Choroid plexus epithelial cell (primary cell): ENCODE data around the gene AGTPBP1.
"Not testable (repeated sequence)": the region's sequence is repeated elsewhere in the genome, so short reads cannot be mapped to it uniquely, and the experiment has no call there.

ENCODE experiments used
- DNase-seq: peaks from one replicate; pipeline ENCODE4 v3.0.0-alpha.2; 2010; ENCODE audit warnings: low read depth
- H3K4me3 ChIP-seq: 2 replicates; pipeline ENCODE4 v1.5.1; 2011; ENCODE audit warnings: low read depth, mild to moderate bottlenecking, control low read depth, low read length, moderate library complexity
- TF ChIP-seq, protein P1 (sequence below): conservative IDR thresholded peaks from 2 replicates; pipeline ENCODE4 v1.5.1; 2011; ENCODE audit warnings: low read depth, mild to moderate bottlenecking, control low read depth, inconsistent platforms, low read length, moderate library complexity

The AGTPBP1 gene, protein sequence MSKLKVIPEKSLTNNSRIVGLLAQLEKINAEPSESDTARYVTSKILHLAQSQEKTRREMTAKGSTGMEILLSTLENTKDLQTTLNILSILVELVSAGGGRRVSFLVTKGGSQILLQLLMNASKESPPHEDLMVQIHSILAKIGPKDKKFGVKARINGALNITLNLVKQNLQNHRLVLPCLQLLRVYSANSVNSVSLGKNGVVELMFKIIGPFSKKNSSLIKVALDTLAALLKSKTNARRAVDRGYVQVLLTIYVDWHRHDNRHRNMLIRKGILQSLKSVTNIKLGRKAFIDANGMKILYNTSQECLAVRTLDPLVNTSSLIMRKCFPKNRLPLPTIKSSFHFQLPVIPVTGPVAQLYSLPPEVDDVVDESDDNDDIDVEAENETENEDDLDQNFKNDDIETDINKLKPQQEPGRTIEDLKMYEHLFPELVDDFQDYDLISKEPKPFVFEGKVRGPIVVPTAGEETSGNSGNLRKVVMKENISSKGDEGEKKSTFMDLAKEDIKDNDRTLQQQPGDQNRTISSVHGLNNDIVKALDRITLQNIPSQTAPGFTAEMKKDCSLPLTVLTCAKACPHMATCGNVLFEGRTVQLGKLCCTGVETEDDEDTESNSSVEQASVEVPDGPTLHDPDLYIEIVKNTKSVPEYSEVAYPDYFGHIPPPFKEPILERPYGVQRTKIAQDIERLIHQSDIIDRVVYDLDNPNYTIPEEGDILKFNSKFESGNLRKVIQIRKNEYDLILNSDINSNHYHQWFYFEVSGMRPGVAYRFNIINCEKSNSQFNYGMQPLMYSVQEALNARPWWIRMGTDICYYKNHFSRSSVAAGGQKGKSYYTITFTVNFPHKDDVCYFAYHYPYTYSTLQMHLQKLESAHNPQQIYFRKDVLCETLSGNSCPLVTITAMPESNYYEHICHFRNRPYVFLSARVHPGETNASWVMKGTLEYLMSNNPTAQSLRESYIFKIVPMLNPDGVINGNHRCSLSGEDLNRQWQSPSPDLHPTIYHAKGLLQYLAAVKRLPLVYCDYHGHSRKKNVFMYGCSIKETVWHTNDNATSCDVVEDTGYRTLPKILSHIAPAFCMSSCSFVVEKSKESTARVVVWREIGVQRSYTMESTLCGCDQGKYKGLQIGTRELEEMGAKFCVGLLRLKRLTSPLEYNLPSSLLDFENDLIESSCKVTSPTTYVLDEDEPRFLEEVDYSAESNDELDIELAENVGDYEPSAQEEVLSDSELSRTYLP

DNA sequence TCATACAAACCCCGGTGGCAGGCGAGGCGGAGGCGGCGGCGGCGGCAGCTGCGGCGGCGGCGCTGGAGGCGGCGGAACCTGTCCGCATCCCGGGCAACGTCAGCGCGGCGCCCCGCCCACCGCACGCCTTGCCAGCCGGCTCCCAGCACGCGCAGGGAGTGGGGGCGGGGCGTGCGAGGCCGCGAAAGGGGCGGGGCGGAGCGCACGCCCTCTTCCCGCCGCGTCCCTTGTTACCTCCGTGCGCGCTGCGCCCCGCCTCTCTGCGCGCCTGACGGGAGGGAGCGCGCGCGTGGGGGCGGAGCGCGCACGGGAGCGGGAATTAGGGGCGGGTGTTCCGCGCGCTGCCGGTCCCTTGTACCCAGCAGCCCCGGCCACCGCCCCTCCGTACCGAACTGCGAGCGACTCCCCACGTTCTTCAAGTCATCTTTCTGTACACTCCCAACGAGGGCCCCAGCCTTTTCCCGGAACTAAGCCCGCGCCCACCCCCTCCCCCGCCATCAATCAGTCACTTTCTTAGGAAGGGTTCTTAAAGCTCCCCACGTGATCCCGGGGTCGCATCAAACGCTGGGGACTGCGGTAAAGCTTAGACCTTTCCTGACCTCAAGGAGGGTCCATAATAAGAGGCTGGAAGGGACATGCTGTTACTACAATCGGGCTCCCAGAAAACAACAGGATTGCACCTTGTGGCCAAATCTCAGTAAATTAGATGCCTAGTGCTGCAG lies at the start of gene AGTPBP1:
TSS of gene AGTPBP1 (minus strand) at position 80 of the 722 bp plus-strand sequence. CDS start 29,421 bp downstream, outside the sequence.
- DNase-seq, result peak; percentile 96
- TF ChIP-seq, protein P1, sequence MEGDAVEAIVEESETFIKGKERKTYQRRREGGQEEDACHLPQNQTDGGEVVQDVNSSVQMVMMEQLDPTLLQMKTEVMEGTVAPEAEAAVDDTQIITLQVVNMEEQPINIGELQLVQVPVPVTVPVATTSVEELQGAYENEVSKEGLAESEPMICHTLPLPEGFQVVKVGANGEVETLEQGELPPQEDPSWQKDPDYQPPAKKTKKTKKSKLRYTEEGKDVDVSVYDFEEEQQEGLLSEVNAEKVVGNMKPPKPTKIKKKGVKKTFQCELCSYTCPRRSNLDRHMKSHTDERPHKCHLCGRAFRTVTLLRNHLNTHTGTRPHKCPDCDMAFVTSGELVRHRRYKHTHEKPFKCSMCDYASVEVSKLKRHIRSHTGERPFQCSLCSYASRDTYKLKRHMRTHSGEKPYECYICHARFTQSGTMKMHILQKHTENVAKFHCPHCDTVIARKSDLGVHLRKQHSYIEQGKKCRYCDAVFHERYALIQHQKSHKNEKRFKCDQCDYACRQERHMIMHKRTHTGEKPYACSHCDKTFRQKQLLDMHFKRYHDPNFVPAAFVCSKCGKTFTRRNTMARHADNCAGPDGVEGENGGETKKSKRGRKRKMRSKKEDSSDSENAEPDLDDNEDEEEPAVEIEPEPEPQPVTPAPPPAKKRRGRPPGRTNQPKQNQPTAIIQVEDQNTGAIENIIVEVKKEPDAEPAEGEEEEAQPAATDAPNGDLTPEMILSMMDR, result peak; percentile 21
- peak within 1 kb of the TSS; percentile 90 for H3K4me3 ChIP-seq

DNA sequence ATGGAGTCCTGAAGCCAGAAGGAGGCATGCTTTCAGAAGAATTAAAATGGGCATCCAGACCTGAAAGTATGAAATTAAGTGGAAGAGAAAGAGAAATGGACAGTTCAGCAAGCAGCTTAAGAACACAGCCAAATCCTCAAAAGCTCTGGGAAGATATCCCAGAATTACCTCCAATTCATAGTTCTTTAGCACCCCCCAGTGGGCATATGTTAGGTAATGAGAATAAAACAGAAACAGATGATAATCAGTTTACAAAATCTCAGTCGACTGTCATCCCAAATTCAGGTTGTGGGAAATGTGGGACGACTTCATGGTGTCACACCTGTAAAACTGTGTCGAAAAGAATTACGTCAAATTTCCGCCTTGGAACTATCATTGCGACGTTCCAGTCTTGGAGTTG lies 44.4 kb upstream of the AGTPBP1 start:
- not testable (repeated sequence) for H3K4me3 ChIP-seq, DNase-seq

DNA sequence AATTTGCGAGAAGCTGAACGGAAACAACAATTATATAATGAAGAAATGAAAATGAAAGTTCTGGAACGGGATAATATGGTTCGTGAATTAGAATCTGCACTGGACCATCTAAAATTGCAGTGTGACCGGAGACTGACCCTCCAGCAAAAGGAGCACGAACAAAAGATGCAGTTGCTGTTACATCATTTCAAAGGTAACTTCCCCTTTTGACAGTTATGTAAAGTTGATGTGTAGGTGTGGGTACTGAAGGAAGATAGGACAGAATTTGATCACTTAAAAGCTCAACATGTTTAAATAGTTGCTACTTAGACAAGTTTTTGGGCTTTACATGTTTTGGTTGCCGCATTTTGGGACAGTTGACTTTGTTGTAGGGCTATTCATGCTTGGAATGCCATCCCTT lies 32.1 kb upstream of the AGTPBP1 start:
- H3K4me3 ChIP-seq, DNase-seq: not testable (repeated sequence)

DNA sequence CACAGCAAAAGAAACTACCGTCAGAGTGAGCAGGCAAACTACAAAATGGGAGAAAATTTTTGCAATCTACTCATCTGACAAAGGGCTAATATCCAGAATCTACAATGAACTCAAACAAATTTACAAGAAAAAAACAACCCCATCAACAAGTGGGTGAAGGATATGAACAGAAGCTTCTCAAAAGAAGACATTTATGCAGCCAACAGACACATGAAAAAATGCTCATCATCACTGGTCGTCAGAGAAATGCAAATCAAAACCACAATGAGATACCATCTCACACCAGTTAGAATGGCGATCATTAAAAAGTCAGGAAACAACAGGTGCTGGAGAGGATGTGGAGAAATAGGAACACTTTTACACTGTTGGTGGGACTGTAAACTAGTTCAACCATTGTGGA lies 20.0 kb upstream of the AGTPBP1 start:
- H3K4me3 ChIP-seq, result not testable (repeated sequence)

DNA sequence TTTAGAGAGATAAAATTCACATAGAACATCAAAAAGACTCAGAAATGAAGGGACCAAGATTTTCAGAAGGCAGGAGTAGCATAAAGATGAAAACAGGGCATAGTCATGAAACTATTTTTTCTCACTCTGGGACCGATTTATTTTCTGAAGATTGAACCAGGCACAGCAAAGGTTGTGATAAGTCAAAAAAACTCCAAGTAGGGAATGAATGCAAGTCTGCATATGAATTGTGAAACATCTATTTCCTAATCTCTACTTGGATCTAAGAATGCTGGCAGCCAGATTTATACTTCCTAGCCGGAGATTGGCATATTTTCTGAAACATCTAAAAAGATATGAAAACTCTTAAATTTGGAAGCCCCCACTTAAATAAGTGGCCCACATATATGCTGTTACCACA lies 16.0 kb upstream of the AGTPBP1 start:
- not testable (repeated sequence) for H3K4me3 ChIP-seq
- DNase-seq, result peak; percentile 6

More for the DNA sequence above, 20.0 kb upstream of the AGTPBP1 start:
- not testable (repeated sequence) for DNase-seq

DNA sequence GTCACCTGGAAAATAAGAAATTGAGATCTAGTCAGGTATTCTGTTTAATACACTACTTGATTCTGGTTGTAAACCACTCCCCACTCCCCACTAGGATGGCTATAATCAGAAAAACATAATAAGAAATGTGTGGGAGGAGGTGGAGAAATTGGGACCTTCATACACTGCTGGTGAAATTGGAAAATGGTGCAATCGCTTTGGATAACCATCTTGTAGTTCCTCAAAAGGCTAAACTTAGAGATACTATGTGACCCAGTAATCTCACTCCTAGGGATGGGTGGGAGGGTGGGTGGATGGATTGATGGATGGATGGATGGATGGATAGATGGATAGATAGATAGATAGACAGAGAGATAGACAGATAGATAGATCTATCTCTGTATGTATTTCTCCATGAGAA lies 14.5 kb upstream of the AGTPBP1 start:
- not testable (repeated sequence) for H3K4me3 ChIP-seq, DNase-seq

DNA sequence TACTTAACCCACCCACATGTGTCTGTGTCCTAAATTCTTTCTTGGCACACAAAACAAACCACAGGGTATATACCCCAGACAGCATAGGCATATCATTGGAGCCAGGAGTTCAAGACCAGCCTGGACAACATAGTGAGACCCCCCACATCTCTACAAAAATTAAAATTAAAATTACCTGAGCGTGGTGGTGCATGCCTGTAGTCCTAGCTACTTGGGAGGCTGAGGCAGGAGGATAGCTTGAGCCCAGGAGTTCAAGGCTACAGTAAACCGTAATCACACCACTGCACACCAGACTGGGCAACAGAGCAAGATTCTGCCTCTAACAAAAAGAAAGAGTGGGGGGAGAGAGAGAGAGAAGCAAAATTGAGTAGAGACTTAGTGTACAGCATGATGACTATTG lies 4.6 kb upstream of the AGTPBP1 start:
- H3K4me3 ChIP-seq, result no peak overlapping the region
- no peak for DNase-seq
- TF ChIP-seq, protein P1, result no peak

DNA sequence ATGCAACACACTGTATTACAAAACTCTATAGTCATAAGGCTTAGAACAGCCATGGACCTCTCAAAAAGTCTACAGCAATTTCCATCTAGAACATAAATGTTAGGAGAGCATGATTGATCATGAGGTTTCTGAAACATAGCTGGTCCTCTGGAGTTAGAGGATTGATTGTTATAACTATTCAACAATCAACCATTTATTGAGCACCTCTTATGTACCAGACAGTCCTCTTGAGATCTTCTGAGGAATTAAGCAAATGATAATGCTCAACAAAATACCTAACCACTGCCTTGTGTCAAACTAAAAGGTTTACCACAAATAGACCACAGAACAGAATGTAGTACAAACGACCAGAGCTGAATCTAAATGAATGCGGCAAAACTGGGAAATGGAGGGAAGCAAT lies 3.4 kb upstream of the AGTPBP1 start:
- no peak for DNase-seq
- H3K4me3 ChIP-seq, result no peak overlapping the region
- TF ChIP-seq, protein P1, result no peak

DNA sequence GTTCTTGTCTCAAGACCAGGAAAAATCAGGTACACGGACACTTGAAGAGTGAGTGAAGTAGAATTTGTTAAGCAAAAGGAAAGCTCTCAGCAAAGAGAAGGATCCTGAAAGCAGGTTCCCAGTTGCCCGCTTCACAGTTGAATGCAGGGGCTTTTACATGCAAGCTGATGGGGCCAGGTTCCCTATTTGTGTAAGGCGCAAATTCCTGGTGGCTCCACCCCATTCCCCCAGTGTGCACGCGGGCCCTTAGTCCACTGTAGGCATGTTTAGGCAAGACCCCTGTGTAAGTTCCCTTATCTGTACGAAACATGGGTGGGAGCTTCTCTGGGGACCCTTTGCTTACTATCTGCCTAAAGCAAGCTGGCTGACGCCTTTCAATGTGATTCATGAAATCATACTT lies 2.7 kb upstream of the AGTPBP1 start:
- TF ChIP-seq, protein P1, result no peak

More for the DNA sequence above, 2.7 kb upstream of the AGTPBP1 start:
- DNase-seq, result no peak
- H3K4me3 ChIP-seq, result no peak overlapping the region
